Esophagus muscularis mucosa (tissue), 4 donors: ENCODE measurements around the gene PGRMC1.

ENCODE experiments used
- CTCF ChIP-seq, 3 experiments: fragments of 200-600 bp in 2 of 3; fragments of 450-650 bp in 1 of 3; sonication (generic) in 2 of 3; IDR thresholded peaks; one replicate each; pipeline ENCODE4 v1.5.1; 2017 to 2019; ENCODE audit warnings: antibody characterized with exemption in 3 of 3, mild to moderate bottlenecking in 2 of 3, moderate library complexity in 1 of 3
- EP300 ChIP-seq: sonication (generic); formaldehyde crosslinking; IDR thresholded peaks from one replicate; pipeline ENCODE4 v1.6.1; 2017; ENCODE audit warnings: antibody characterized with exemption
- POLR2A ChIP-seq: fragments of 450-650 bp; IDR thresholded peaks from one replicate; pipeline ENCODE4 v1.6.1; 2017; ENCODE audit warnings: antibody characterized with exemption, moderate library complexity, mild to moderate bottlenecking, low read depth
- POLR2AphosphoS5 ChIP-seq, 2 donors: sonication (generic); formaldehyde crosslinking; IDR thresholded peaks; one replicate each; pipeline ENCODE4 v1.6.1; 2017; ENCODE audit warnings: antibody characterized with exemption in 2 of 2

- TF ChIP-seq POLR2A: no peak
- no peak for TF ChIP-seq CTCF (IDR thresholded peaks at IDR 0.05)
- no peak for TF ChIP-seq EP300
- TF ChIP-seq POLR2AphosphoS5 (IDR thresholded peaks at IDR 0.05): no peak
These were observed 24.5 kb upstream of the PGRMC1 start for GRCh38 chrX:119211649-119212014.
